ENCODE results near the gene SPNS3. TPM values are rescaled to one million over a fixed set of nuclear protein-coding genes. Genes with fewer than 3 reads are reported as not detected.

The SPNS3 gene
- total and polyA plus RNA-seq, 2 of the 8 experiments (the other 6 are each of a cell fraction or from before 2014, with no cell fraction given), result not detected

- TF ChIP-seq HDAC2 (IDR thresholded peaks at IDR 0.05; ENCODE audit: borderline replicate concordance in 1 of 2, low read depth in 2 of 2, low read length in 2 of 2), result no peak
Measured at GRCh38 chr17:4516735-4517134, 83.0 kb downstream of the SPNS3 start (continued).
